ENCODE measurements around the gene RHPN2.
"Not testable (repeated sequence)": the region's sequence is repeated elsewhere in the genome, so short reads cannot be mapped to it uniquely, and the experiment has no call there.

RHPN2 gene

DNA sequence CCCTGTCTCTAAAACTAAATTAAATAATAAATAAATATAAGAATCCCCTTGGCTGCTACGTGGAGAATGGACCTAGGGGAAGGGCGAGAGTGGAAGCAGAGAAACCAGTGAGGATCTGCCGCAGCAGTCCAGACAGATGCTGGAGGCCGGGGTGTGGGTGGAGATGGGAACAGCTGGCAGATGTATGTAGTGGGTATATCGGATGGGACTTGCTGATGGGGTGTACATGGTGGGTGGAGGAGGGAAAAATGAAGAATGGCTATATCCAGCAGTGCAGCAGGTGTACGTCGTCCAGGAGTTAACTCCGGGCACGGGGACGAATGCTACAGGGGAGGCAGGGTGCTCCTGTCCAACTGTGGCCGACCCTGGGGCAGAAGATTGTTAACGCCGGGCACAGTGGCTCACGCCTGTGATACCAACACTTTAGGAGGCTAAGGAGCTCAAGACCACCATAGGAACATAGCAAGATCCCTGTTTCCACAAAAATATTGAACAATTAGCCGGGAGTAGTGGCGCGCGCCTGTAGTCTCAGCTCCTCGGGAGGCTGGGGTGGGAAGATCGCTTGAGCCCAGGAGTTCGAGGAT is 93.6 kb downstream of the RHPN2 start:
- no peak for DNase-seq

DNA sequence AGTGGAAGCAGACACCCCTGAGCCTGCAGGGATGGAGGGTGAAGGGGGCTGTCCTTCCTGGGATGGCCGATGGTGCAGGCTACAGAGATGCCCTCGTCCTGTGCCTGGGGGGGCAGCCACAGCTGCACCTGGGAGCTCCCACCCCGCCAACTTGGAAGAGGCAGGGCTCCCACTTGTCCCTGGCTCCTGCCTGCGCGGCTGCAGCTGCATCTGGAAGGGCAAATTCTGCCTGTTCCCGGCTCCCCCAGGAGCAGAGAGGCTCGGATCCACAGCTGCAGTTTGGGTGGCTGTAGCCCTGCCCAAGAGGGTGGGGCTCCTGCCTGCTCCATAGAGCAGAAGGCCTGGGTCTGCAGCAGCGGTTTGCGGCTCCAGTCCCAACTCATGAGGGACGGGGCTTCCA is 95.1 kb downstream of the RHPN2 start:
- DNase-seq = no peak

DNA sequence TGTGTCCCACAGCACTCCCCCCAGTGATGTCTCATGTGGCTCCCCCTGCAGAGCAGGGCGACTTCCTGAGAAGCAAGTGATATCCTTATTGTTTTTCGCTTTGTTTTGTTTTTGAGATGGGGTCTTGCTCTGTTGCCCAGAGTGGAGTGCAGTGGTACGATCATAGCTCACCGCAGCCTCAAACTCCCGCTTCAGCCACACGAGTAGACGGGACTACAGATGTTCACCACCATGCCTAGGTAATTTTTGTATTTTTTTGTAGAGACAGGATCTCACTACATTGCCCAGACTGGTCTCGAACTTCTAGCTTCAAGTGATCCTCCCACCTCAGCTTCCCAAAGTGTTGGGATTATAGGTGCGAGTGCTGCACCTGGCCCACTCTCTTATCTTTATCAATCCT is 97.9 kb downstream of the RHPN2 start:
- no peak for DNase-seq

DNA sequence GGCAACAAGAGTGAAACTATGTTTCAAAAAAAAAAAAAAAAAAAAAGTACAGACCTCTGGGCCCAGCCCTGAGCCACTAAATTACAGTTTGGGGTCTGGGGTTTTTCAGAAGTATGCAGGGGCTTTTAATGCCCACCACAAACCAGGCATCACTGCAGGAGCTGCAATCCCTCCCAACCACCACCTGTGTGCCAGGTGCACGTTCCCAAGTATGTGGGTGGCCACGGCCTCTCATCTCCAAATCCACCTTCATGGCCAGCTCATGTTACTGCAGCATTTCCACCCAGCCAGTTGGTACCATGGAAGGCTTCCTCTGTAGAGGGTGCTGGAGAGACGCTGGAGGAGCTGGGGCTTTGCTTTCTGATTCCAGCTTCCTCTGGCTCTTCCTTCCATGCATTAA is 119.4 kb downstream of the RHPN2 start:
- DNase-seq = no peak

DNA sequence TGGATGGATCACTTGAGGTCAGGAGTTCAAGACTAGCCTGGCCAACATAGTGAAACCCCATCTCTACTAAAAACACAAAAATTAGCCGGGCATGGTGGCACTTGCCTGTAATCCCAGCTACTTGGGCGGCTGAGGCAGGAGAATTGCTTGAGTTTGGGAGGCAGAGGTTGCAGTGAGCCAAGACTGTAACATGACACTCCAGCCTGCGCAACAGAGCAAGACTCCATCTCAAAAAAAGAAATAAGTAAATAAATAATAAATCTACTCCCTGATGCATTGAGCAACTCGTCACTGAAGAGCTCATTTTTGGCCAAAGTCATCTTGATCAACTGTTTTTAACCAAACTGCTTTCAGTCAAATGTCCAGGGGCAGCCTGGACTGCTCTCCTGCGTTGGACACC is 123.4 kb downstream of the RHPN2 start:
- not testable (repeated sequence) for DNase-seq

DNA sequence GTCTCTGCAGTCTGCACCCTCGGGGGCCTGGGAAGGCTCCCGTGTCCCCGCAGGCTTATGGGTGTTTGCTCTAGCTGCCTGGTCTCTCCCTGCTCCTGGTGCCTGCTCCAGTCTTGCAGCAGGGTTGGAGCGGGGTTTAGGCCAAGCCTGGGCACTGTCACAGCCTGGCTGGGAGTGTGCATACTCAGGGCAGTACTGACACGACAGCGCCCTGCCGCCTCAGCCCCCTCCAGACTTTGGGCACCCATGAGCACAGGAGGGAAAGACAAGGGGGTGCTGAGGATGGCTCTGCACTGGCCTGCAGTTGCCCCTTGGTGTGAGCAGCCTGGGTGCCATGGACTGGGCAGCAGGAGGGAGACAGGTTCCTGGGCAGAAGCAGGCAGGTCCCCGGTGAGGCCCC is 128.6 kb downstream of the RHPN2 start:
- no peak for DNase-seq

DNA sequence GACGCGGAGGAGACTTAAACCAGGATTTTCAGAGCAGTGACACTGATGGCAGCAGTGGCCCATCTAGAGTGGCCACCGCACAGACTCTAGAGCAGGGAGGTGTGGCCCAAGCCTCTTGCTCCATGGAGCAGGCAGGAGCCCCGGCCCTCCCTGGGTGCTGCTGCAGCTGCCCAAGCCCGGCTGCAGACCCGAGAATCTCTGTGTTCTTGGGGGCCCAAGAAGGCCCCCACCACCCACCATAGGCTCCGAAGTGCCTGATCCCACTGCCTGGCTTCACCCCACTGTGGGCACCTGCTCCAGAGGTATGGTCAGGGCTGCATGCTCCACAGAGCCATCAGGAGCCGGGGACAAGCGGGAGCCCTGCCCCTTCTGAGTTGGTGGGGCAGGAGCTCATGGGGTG is 129.1 kb downstream of the RHPN2 start:
- DNase-seq = no peak

DNA sequence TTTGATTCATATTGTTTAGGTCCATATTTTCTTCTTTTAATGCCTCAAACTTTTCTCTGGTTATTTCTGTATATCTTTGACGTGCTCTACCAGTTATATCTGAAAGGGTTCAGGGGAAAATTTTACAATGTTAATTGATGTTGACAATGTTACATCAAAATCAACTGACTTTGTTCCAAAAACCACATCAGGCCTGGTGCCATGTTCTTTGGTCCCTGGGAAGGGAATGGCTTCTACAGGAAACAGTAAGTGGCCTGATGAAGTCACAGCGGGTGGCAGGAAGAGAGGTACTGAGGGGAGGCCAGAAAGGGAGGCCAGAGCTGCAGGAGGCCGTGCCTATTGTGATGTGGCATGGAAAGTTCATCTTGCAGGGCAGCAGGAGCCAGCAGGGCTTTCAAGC is 131.1 kb downstream of the RHPN2 start:
- no peak for DNase-seq

DNA sequence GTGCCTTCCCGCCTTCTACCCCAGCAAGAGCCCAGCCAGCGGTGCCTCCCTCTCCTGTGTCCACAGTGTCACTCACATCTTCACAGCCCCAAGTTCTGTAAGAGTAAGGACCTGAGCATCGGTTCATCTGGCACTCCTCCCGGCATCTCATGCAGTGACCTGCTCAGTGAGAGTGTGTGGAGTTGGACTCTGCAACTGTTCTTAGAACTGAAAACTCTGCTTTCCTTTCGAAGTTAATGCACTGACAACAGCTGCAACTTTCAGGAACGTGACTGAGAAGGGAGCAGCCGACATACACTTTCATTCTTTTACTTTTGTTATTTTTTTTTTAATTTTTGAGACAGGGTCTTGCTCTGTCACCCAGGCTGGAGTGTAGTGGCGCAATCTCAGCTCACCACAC is 134.1 kb downstream of the RHPN2 start:
- DNase-seq = no peak

DNA sequence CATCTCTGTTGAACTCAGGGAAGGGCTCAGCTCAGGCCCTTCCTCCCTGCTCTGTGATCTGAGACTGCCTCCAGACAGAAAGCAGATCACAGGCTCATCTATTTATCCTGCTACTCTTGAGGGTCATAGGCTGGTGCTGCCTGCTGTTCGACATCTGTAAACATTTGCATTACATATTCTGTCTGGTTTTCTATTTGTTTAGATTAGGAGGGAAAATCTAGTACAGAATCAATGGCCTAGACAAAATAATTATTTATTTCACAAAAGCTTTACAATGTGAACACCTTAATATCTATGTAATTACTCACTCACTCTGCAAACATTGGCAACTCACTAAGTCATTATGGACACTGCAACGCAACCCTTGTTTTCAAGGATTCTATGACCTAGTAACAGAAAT is 135.9 kb downstream of the RHPN2 start:
- DNase-seq = no peak
